Pancreas (tissue), 10 donors: Measurements from ENCODE around the gene NUP50. TPM values are rescaled to one million over a fixed set of nuclear protein-coding genes. Genes with fewer than 3 reads are reported as not detected.
A peak's percentile ranks its signal among the peaks of the same experiment; 100 is the strongest.

Source experiments
- ATAC-seq, 4 donors: fragments of 200-7000 bp; cut with Tn5 transposase; one replicate each; pipeline versions ENCODE4 v1.8.0 to v1.9.1; 2020; ENCODE audit warnings: mild to moderate bottlenecking in 4 of 4, moderate library complexity in 4 of 4
- DNase-seq, 6 donors: peaks; one replicate each; pipeline ENCODE4 v3.0.0-alpha.2; 2020
- FAIRE-seq: peaks from 2 replicates; lab custom pipeline; 2012; peaks lifted over from hg19 to GRCh38; lab: Jason Lieb, UNC
- H3K27ac ChIP-seq, 4 donors: fragments of 200-600 bp; sonication (generic); 1 replicate in 3 of 4; 2 replicates in 1 of 4; pipeline versions ENCODE4 v1.5.0 to v1.8.0; 2020
- H3K27me3 ChIP-seq, 4 donors: fragments of 200-600 bp; one replicate each; pipeline ENCODE4 v1.8.0; 2021
- H3K36me3 ChIP-seq, 3 donors: fragments of 200-600 bp; sonication (generic) in 1 of 3; one replicate each; pipeline versions ENCODE4 v1.5.0 to v1.8.0; 2020 to 2021
- H3K4me1 ChIP-seq, 3 donors: fragments of 200-600 bp; one replicate each; pipeline ENCODE4 v1.8.0; 2021
- H3K4me3 ChIP-seq, 4 donors: fragments of 200-600 bp; sonication (generic) in 2 of 4; one replicate each; pipeline versions ENCODE4 v1.5.0 to v1.8.0; 2020 to 2021
- H3K9me3 ChIP-seq, 4 donors: fragments of 200-600 bp; one replicate each; pipeline ENCODE4 v1.8.0; 2021
- WGBS, 2 donors: extraction: QIAGEN DNeasy Blood & Tissue Kit; methylation state at CpG; one replicate each; pipeline ENCODE4 v1.1.7; 2013; 5-methylcytosine and 5-hydroxymethylcytosine counted together
- intact Hi-C, 3 donors: fragments of 100-400 bp; cut with DNase I; formaldehyde crosslinking; loops; one replicate each; pipeline versions ENCODE4 v1.11.1 to v1.14.2; 2022
- polyA plus RNA-seq, 2 donors: library from polyadenylated mRNA; stranded (reverse); fragments of 200-250 nt; gene quantifications; one replicate each; pipeline ENCODE4 v1.2.3, GENCODE V29; 2013
- total RNA-seq, 6 donors: library from RNA; stranded (reverse); fragmentation: NEBNext Ultra II Directional in 4 of 6; extraction: Animal tissue kit (Norgen Biotek cat#: 25700) in 4 of 6; gene quantifications; one replicate each; pipeline versions ENCODE4 v1.2.1 to v1.2.4, GENCODE V29; 2021 to 2023
- TF ChIP-seq, protein P1 (sequence below), 4 donors: fragments of 200-600 bp; sonication (generic) in 3 of 4; IDR thresholded peaks; one replicate each; pipeline versions ENCODE4 v1.5.0 to v1.8.0; 2021; ENCODE audit warnings: antibody characterized with exemption in 4 of 4
- donor health status: healthy with polysubstance abuse.
- donor health status: DM: no; HTN: no; CAD: no; lungs with moderate emphysema.
- donor health status: DM: no; HTN: no; CAD: no.
- donor health status: control.
- donor health status: control.
- donor health status: Bipolar disorder and iron deficiency.
- donor health status: DM: yes; HTN: yes; CAD: no.
- donor health status: DM: no; HTN: no; CAD: no.
- donor health status: DM: no; HTN: no; CAD: no.
- donor health status: DM: yes; HTN: yes; CAD: no.

Gene NUP50
- total and polyA plus RNA-seq, 8 donors, result 11.8 to 35.2 (median 27.5) TPM

DNA sequence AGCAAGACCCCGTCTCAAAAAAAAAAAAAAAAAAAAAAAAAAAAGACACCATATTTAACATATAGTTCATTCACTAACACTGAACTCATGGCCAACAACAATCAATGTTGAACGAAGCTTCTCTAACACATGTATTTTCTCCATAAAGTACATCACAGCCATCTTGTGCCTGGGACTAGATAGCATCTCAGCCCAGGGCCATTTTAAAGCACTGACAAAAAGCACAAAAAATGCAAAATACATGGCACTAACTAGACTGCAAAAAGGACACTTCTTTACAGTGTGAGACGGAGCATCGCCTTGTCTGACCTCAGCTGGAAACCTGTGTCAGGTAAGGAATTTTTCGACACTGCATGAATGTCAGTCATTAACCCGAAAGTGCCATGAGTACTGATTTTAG, 53.6 kb downstream of the NUP50 start:
- TF ChIP-seq, protein P1, sequence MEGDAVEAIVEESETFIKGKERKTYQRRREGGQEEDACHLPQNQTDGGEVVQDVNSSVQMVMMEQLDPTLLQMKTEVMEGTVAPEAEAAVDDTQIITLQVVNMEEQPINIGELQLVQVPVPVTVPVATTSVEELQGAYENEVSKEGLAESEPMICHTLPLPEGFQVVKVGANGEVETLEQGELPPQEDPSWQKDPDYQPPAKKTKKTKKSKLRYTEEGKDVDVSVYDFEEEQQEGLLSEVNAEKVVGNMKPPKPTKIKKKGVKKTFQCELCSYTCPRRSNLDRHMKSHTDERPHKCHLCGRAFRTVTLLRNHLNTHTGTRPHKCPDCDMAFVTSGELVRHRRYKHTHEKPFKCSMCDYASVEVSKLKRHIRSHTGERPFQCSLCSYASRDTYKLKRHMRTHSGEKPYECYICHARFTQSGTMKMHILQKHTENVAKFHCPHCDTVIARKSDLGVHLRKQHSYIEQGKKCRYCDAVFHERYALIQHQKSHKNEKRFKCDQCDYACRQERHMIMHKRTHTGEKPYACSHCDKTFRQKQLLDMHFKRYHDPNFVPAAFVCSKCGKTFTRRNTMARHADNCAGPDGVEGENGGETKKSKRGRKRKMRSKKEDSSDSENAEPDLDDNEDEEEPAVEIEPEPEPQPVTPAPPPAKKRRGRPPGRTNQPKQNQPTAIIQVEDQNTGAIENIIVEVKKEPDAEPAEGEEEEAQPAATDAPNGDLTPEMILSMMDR (IDR thresholded peaks at IDR 0.05), result no peak
- H3K27me3 ChIP-seq, result no peaks in the 10 kb centered on the region
- H3K4me1 ChIP-seq, result no peaks in the 10 kb centered on the region
- DNase-seq, result no peak
- no peaks in the 10 kb centered on the region for H3K36me3 ChIP-seq
- H3K4me3 ChIP-seq, result no peak overlapping the region
- 83% methylated on average over 6 of the region's 6 CpGs for WGBS, 2 donors
- FAIRE-seq, result no peak
- ATAC-seq, result no peak
- intact Hi-C loops, result no loop called here
- H3K9me3 ChIP-seq, result no peaks in the 10 kb centered on the region
- no peak overlapping the region for H3K27ac ChIP-seq

DNA sequence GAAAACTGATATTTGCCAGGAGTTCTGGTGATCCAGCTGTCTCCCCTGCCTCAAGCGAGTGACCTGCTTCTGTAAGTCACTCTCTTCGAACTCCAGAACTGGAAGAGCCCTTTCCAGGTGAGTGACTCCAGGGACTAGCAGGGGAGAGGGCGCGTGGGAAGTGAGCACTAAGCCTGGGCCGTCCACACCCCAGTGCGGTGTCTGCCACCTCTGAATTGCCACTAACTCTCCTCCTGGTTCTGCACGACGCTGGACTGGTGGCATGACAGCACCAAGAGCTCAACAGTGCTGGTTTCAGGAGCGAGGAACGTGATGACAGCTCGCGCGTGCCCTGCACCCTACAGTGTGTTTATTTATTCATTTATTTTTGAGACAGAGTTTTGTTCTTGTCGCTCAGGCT, 54.1 kb downstream of the NUP50 start:
- H3K36me3 ChIP-seq, result no peaks in the 10 kb centered on the region
- intact Hi-C loops, result no loop called here
- no peak overlapping the region for H3K27ac ChIP-seq
- TF ChIP-seq, protein P1 (IDR thresholded peaks at IDR 0.05), result no peak
- no peaks in the 10 kb centered on the region for H3K9me3 ChIP-seq
- FAIRE-seq, result no peak
- ATAC-seq, result no peak
- no peaks in the 10 kb centered on the region for H3K4me1 ChIP-seq
- DNase-seq, result peak in 2 of 6 donors; percentile 12 to 22
- no peaks in the 10 kb centered on the region for H3K27me3 ChIP-seq
- WGBS, 2 donors, result 93 to 94% methylated on average over 14 of the region's 14 CpGs
- H3K4me3 ChIP-seq, result no peak overlapping the region

DNA sequence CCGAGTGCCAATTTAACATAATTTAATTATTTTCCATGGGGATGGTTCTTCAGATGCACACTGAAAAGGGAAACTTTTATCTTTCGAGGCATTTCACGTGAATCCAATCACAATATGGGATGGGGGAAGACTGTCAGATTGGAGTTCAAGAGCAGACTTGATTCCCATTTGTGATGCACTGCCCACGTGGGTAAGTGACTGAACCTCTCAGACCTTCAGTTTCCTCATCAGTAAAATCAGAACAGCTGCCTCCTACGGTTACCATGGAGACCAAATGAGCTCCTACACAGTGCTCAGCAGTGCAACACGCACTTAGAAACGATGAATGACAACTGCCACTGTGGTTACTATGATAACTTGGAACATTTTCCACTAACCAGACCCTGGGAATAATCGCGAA, 55.3 kb downstream of the NUP50 start:
- Histone ChIP-seq H3K9me3 (no peaks in the 10 kb centered on the region), H3K4me1 (no peaks in the 10 kb centered on the region), H3K36me3 (no peaks in the 10 kb centered on the region), H3K27ac (no peak overlapping the region), H3K27me3 (no peaks in the 10 kb centered on the region), H3K4me3 (no peak overlapping the region)
- FAIRE-seq, result no peak
- ATAC-seq, result no peak
- intact Hi-C loops, result no loop called here
- WGBS, 2 donors, result 80 to 86% methylated on average over 9 of the region's 9 CpGs
- TF ChIP-seq, protein P1 (IDR thresholded peaks at IDR 0.05), result no peak
- no peak for DNase-seq

DNA sequence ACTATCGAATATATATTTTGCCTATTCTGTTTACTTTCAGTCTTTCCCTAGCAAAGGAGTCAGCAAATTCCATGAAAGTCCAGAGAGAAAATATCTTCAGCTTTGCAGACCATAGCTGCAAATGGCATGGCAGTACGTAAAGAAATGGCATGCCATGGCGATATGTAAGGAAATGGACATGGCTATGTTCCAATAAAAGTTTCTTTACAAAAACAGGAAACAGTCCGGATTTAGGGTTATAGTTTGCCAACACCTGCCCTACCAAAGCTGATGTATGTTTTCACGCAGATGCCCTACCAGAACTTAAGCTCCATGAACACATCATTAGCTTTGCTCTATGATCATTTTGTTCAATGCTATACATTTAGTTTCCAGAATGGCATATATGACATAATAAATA, 57.5 kb downstream of the NUP50 start:
- 78 to 86% methylated on average over 5 of the region's 5 CpGs for WGBS, 2 donors
- ATAC-seq (no peak), DNase-seq (no peak), FAIRE-seq (no peak)
- no peaks in the 10 kb centered on the region for H3K9me3 ChIP-seq
- no peak overlapping the region for H3K27ac ChIP-seq
- intact Hi-C loops, result no loop called here
- no peak overlapping the region for H3K4me3 ChIP-seq
- H3K27me3 ChIP-seq, result no peaks in the 10 kb centered on the region
- no peaks in the 10 kb centered on the region for H3K4me1 ChIP-seq
- no peaks in the 10 kb centered on the region for H3K36me3 ChIP-seq
- TF ChIP-seq, protein P1 (IDR thresholded peaks at IDR 0.05), result no peak

DNA sequence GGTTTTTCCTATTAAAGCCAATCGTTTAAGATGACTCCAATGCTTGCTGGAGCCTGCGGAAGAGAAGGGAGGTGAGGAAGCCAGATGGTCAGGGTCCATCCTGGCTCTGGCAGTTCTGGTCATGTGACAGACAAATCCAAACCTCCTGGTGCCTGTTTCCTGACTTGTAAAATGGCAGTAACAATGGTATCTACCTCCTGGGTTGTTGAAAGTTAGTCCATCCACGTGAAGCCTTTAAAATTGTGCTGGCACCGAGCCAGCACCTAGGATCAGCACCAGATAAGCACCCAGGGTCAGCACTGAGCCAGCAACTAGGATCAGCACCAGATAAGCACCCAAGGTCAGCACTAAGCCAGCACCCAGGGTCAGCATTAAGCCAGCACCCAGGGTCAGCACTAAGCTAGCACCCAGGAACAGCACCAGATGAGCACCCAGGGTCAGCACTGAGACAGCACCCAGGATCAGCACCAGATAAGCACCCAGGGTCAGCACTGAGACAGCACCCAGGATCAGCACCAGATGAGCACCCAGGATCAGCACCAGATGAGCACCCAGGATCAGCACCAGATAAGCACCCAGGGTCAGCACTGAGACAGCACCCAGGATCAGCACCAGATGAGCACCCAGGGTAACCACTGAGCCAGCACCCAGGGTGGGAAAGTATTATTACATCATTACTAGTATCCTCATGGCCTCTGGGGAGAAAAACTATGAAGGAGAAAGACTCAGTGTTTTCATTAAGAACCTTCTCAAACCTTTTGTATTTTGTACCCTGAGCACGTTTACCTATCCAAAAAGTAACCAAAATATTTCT, 59.8 kb downstream of the NUP50 start:
- ATAC-seq, result peak in 1 of 4 donors; percentile 25
- H3K9me3 ChIP-seq, result no peaks in the 10 kb centered on the region
- no peak overlapping the region for H3K4me3 ChIP-seq
- no peak overlapping the region for H3K27ac ChIP-seq
- TF ChIP-seq, protein P1 (IDR thresholded peaks at IDR 0.05), result no peak
- no peaks in the 10 kb centered on the region for H3K36me3 ChIP-seq
- FAIRE-seq, result no peak
- intact Hi-C loops, result no loop called here
- WGBS, 2 donors, result 51 to 54% methylated on average over 5 of the region's 5 CpGs
- peaks cover 0 to 3% (median 0%) of the 10 kb centered on the region in 3 donors for H3K4me1 ChIP-seq
- no peaks in the 10 kb centered on the region for H3K27me3 ChIP-seq
- peak in 1 of 6 donors; percentile 20 for DNase-seq
